Coronary artery (tissue), 2 donors: ENCODE measurements around the gene FASN.

ENCODE experiments used
- DNase-seq: peaks from one replicate; pipeline ENCODE4 v3.0.0-alpha.2; 2017; ENCODE audit warnings: low spot score
- H3K27ac ChIP-seq, 2 donors: fragments of 200-600 bp; sonication (generic); one replicate each; pipeline ENCODE4 v1.5.1; 2016 to 2019
- H3K4me3 ChIP-seq: fragments of 200-600 bp; sonication (generic); 2 replicates; pipeline ENCODE4 v1.5.1; 2016; ENCODE audit warnings: mild to moderate bottlenecking, moderate library complexity
- CTCF ChIP-seq: fragments of 200-600 bp; sonication (generic); IDR thresholded peaks from one replicate; pipeline ENCODE4 v1.5.1; 2019; ENCODE audit warnings: antibody characterized with exemption

Gene FASN

GRCh38 chr17:82089723-82090548 lies 8.1 kb downstream of the FASN start:
- no peak for DNase-seq
- Histone ChIP-seq H3K4me3 (no peak overlapping the region), H3K27ac (no peak overlapping the region)
- no peak for TF ChIP-seq CTCF

GRCh38 chr17:82088838-82089722 lies 9.0 kb downstream of the FASN start:
- no peak overlapping the region for H3K4me3 ChIP-seq
- H3K27ac ChIP-seq, result no peak overlapping the region
- TF ChIP-seq CTCF, result no peak
- no peak for DNase-seq

DNA sequence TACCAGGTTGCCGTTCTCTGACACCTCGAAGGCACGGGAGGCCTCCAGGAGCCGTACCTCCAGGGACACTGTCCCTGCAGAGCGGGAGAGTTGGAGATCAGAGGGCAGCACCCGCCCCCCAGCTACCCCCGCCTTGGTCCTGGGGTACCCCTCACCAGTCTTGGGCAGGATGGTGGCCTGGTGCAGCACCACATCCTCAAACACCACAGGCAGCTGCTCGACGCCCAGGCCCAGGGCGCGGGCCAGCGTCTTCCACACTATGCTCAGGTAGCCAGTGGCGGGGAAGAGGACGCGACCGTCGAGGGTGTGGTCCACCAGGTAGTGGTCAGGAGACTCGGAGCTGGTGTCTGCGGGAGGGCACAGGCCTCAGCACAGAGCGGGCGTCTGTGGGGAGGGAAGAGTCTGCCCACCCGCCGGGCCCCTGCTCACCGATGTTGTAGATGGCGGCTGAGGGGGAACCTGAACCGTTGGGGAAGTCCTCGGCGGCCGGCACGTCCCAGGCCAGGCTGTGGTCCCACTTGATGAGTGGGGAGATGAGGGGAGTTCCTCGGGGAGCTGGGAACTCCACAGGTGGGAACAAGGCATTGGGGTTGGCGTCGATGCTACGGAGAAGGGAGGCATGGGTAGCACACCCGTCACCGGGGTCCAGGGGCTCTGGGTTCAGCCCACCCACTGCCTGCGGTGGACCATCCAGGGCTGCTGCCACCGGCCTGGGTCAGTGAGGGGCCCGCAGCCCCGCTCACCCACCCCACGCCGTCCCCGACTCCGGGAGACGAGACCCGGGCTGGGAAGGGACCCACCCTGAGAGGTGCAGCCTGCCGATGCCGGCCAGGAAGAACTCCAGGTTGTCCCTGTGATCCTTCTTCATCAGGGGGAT lies 9.8 kb downstream of the FASN start:
- Histone ChIP-seq H3K4me3 (no peak overlapping the region), H3K27ac (no peak overlapping the region)
- TF ChIP-seq CTCF, result no peak
- DNase-seq, result no peak

- no peak for DNase-seq
- Histone ChIP-seq H3K27ac (no peak overlapping the region), H3K4me3 (no peak overlapping the region)
- TF ChIP-seq CTCF, result no peak
Measured at GRCh38 chr17:82086941-82087906, 10.8 kb downstream of the FASN start.

- no peak for DNase-seq
- no peak overlapping the region for H3K4me3 ChIP-seq
- H3K27ac ChIP-seq, result no peak overlapping the region
- no peak for TF ChIP-seq CTCF
Measured at GRCh38 chr17:82085931-82086764, 11.9 kb downstream of the FASN start.
